ENCODE data around the gene RMRP.
"Not testable (repeated sequence)": the region's sequence is repeated elsewhere in the genome, so short reads cannot be mapped to it uniquely, and the experiment has no call there.

RMRP gene

GRCh38 chr9:35651956-35652828 is 5.6 kb downstream of the RMRP start:
- CTCF ChIA-PET, result interaction anchor here (1.0 kb wide), 1 partner anchor 9 kb away, joined by 3 read pairs; no protein-coding TSS in a partner anchor
- TF ChIP-seq, protein P1, sequence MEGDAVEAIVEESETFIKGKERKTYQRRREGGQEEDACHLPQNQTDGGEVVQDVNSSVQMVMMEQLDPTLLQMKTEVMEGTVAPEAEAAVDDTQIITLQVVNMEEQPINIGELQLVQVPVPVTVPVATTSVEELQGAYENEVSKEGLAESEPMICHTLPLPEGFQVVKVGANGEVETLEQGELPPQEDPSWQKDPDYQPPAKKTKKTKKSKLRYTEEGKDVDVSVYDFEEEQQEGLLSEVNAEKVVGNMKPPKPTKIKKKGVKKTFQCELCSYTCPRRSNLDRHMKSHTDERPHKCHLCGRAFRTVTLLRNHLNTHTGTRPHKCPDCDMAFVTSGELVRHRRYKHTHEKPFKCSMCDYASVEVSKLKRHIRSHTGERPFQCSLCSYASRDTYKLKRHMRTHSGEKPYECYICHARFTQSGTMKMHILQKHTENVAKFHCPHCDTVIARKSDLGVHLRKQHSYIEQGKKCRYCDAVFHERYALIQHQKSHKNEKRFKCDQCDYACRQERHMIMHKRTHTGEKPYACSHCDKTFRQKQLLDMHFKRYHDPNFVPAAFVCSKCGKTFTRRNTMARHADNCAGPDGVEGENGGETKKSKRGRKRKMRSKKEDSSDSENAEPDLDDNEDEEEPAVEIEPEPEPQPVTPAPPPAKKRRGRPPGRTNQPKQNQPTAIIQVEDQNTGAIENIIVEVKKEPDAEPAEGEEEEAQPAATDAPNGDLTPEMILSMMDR (IDR thresholded peaks at IDR 0.05; ENCODE audit: insufficient read depth, low read length, missing control alignments), result no peak
- H3K4me3 ChIP-seq (ENCODE audit: low read depth, low read length), result no peak overlapping the region
- POLR2A ChIA-PET, result no interaction called here
- DNase-seq (ENCODE audit: low read depth, low spot score), result no peak

DNA sequence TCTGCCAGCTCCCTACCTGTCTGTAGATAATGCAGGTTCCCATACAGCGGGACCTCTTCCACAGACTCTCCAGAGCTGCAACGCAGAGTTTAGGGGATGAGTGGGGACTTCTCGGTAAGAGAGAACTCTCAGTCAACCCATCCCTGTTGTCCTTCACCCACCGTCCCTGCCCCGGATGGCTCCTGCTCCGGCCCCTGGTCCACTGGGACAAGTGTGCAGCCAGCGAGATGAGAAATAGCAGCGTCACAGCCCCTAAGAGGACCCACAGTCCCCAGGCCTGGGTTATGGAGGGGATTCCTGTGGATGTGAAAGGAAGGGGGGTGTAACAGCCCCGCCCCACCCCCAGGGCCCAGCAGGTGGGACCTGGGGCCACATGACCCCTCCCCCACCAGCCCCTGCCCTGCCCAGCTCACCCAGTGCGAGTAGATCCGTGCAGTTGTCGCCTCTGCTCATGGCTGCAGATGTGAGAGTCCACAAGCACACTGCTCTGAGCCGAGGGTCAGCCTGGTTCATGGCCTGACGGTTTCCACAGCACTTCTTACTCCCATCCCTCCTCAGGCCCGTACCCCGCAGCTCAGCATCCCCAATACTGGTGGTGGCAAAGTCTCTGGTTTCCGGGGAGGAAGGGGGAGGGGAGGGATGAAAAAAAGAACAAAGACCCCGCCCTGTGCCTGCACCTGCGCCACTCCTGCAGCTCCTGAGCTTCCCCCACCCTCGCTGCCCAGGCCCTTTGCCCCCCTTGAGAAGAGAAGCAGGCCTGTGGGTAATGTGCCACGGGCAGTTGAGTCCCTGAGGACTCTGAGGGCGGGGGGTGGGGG is 7.3 kb downstream of the RMRP start, which contains the start of gene SIT1:
TSS of gene SIT1 (minus strand) at position 591 of the 818 bp plus-strand sequence. CDS start at position 513, 78 bp downstream.
- CTCF ChIA-PET, result interaction anchor here (1.4 to 8.3 kb wide), 2 partner anchors 10 to 41 kb away, joined by 4 to 148 read pairs; partner anchors contain the start of genes ARHGEF39, CCDC107 and RMRP
- TF ChIP-seq, protein P1 (IDR thresholded peaks at IDR 0.05; ENCODE audit: insufficient read depth, low read length, missing control alignments), result no peak
- DNase-seq (ENCODE audit: low read depth, low spot score), result no peak
- POLR2A ChIA-PET, result no interaction called here
- H3K4me3 ChIP-seq (ENCODE audit: low read depth, low read length), result no peak within 1 kb of the TSS

- TF ChIP-seq, protein P1 (IDR thresholded peaks at IDR 0.05; ENCODE audit: insufficient read depth, low read length, missing control alignments), result no peak
- POLR2A ChIA-PET, result no interaction called here
- H3K4me3 ChIP-seq (ENCODE audit: low read depth, low read length), result no peak overlapping the region
- CTCF ChIA-PET, result interaction anchor here (1.4 to 8.3 kb wide), 2 partner anchors 11 to 40 kb away, joined by 4 to 148 read pairs; partner anchors contain the start of genes ARHGEF39, CCDC107 and RMRP
- no peak for DNase-seq (ENCODE audit: low read depth, low spot score)
Measured at GRCh38 chr9:35649431-35650340, 8.1 kb downstream of the RMRP start.

DNA sequence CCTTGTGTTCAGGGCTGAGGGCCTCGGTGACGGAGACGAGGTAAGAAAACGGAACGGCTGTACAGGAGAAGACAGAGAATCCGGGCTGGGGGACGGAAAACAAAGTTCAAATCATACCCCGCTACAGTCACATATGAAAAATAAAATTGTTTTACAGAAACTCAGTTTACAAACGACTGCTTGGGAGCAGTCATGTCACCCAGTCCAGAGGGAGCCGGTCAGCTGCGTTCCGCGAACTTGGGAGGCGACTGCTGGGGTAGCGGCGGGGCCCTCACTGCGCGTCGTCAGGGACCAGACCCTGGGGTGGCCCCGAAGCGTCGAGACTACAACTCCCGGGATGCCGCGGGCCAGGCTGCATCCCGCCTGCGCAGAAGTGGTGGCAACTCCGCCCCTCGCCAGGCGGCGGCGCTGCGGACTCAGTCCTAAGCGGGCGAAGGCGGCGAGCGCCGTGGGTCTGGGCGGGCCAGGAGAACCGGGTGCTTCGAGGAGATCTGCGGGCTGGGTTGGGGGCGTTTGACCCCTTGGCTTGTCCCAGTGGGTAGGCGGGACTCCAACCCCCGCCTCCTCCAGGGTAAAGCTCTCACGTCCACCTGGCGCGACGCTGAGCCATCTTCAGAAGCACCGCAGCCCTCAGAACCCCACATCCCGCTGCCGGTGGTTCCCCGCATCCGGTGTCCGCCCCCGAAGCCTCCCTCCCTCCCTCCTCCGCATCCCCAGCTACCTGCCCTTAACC is 11.1 kb downstream of the RMRP start:
- POLR2A ChIA-PET, result interaction anchor here (0.9 to 1.6 kb wide), 2 partner anchors 11 to 41 kb away, joined by 4 to 7 read pairs; partner anchors contain the start of genes CCDC107 and RMRP
- no peak for DNase-seq (ENCODE audit: low read depth, low spot score)
- TF ChIP-seq, protein P1 (IDR thresholded peaks at IDR 0.05; ENCODE audit: insufficient read depth, low read length, missing control alignments), result peak; percentile 99
- peak overlapping the region; percentile 74 for H3K4me3 ChIP-seq (ENCODE audit: low read depth, low read length)
- CTCF ChIA-PET, result interaction anchor here (0.6 to 8.3 kb wide), 44 partner anchors 8 to 569 kb away, joined by 3 to 148 read pairs (median 4); partner anchors contain the start of genes ARHGEF39, CCDC107, GBA2 and PIGO

DNA sequence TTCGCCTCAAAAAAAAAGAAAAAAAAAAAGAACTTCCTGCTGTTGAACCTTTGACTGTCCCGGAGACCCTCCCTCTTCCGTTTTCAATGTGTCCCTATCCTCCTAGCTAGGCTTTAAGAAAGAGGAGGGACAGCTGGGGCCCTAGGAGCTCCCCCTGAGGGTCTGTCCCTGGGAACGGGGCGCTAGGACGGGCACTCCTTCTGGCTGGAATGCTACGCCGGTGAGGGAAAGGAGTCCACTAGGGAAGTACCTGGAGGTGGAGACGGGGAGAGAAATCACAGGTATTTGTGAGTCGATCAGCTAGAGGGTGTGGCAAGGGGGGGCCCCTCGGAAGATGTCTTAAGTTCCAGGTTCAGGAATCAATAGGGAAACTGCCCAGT is 11.7 kb downstream of the RMRP start:
- DNase-seq (ENCODE audit: low read depth, low spot score), result no peak
- H3K4me3 ChIP-seq (ENCODE audit: low read depth, low read length), result peak overlapping the region; percentile 74
- ChIA-PET POLR2A (interaction anchor here (1.6 kb wide), 1 partner anchor 11 kb away, joined by 7 read pairs; the partner anchor contains the start of genes CCDC107 and RMRP), CTCF (interaction anchor here (0.6 to 8.3 kb wide), 23 partner anchors 10 to 568 kb away, joined by 3 to 148 read pairs (median 5); partner anchors contain the start of genes ARHGEF39, CCDC107 and RMRP)
- TF ChIP-seq, protein P1 (IDR thresholded peaks at IDR 0.05; ENCODE audit: insufficient read depth, low read length, missing control alignments), result peak; percentile 46

DNA sequence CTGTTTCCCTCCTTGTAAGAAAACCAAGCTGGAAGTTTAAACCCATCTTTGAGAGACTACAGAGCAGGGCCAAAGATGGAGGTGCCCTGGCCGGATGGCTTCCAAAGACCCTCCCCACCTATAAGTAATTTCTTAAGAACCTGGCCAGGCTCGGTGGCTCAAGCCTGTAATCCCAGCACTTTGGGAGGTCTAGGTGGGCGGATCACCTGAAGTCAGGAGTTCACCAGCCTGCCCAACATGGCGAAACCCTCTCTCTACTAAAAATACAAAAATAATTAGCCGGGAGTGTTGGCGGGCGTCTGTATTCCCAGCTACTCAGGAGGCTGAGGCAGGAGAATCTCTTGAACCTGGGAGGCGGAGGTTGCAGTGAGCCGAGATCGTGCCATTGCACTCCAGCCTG is 12.1 kb downstream of the RMRP start:
- DNase-seq (ENCODE audit: low read depth, low spot score), result not testable (repeated sequence)
- peak overlapping the region; percentile 74 for H3K4me3 ChIP-seq (ENCODE audit: low read depth, low read length)
- ChIA-PET CTCF (interaction anchor here (0.6 to 8.3 kb wide), 17 partner anchors 9 to 256 kb away, joined by 3 to 148 read pairs (median 6); partner anchors contain the start of genes ARHGEF39, CCDC107 and RMRP), POLR2A (interaction anchor here (1.3 to 1.6 kb wide), 2 partner anchors 12 to 82 kb away, joined by 6 to 7 read pairs; partner anchors contain the start of genes CCDC107 and RMRP)
